ENCODE results near the gene HASPIN.
"Not testable (repeated sequence)": the region's sequence is repeated elsewhere in the genome, so short reads cannot be mapped to it uniquely, and the experiment has no call there.

Gene HASPIN

GRCh38 chr17:3732210-3732621 is 8.5 kb downstream of the HASPIN start:
- peak; percentile 90 for DNase-seq (ENCODE audit: low read depth)
- TF ChIP-seq, protein P1, sequence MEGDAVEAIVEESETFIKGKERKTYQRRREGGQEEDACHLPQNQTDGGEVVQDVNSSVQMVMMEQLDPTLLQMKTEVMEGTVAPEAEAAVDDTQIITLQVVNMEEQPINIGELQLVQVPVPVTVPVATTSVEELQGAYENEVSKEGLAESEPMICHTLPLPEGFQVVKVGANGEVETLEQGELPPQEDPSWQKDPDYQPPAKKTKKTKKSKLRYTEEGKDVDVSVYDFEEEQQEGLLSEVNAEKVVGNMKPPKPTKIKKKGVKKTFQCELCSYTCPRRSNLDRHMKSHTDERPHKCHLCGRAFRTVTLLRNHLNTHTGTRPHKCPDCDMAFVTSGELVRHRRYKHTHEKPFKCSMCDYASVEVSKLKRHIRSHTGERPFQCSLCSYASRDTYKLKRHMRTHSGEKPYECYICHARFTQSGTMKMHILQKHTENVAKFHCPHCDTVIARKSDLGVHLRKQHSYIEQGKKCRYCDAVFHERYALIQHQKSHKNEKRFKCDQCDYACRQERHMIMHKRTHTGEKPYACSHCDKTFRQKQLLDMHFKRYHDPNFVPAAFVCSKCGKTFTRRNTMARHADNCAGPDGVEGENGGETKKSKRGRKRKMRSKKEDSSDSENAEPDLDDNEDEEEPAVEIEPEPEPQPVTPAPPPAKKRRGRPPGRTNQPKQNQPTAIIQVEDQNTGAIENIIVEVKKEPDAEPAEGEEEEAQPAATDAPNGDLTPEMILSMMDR (IDR thresholded peaks at IDR 0.05; ENCODE audit: insufficient read depth, low read depth, low read length, missing control alignments): peak; percentile 55
- no peak overlapping the region for H3K4me3 ChIP-seq (ENCODE audit: low read depth, low read length)

DNA sequence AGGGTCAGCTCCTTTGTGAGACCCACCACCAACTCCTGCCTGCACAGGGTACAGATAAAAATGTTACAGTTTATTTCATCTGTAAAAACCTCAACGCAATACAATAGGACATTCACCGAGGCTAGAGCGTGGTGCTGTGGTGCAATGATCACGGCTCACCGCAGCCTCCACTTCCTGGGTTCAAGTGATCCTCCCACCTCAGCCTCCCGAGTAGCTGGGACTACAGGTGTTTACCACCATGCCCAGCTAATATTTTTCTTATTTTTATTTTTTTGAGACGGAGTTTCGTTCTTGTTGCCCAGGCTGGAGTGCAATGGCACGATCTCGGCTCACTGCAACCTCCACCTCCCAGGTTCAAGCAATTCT is 11.2 kb downstream of the HASPIN start:
- H3K4me3 ChIP-seq (ENCODE audit: low read depth, low read length); DNase-seq (ENCODE audit: low read depth): not testable (repeated sequence)

DNA sequence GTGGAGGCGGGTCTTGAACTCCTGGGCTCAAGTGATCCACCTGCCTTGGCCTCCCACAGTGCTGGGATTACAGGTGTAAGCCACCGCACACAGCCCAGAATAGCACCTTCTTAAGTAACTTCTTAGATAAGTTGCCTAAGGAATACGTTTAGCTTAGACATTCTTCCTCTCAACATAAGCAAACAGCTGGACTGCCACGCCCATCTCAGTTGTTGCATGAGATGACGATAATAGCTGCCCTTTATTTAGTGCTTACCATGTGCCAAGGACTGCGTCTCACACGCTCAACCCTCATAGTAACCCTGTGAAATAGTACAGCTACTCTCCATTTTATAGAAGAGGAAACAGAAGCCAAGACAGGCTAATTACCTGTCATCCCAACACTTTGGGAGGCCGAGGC is 11.8 kb downstream of the HASPIN start:
- no peak overlapping the region for H3K4me3 ChIP-seq (ENCODE audit: low read depth, low read length)
- TF ChIP-seq, protein P1 (IDR thresholded peaks at IDR 0.05; ENCODE audit: insufficient read depth, low read depth, low read length, missing control alignments): no peak
- no peak for DNase-seq (ENCODE audit: low read depth)

- peak; percentile 71 for DNase-seq (ENCODE audit: low read depth)
- H3K4me3 ChIP-seq (ENCODE audit: low read depth, low read length): no peak overlapping the region
- TF ChIP-seq, protein P1 (IDR thresholded peaks at IDR 0.05; ENCODE audit: insufficient read depth, low read depth, low read length, missing control alignments): no peak
These were observed 15.0 kb downstream of the HASPIN start for GRCh38 chr17:3738562-3739295.

DNA sequence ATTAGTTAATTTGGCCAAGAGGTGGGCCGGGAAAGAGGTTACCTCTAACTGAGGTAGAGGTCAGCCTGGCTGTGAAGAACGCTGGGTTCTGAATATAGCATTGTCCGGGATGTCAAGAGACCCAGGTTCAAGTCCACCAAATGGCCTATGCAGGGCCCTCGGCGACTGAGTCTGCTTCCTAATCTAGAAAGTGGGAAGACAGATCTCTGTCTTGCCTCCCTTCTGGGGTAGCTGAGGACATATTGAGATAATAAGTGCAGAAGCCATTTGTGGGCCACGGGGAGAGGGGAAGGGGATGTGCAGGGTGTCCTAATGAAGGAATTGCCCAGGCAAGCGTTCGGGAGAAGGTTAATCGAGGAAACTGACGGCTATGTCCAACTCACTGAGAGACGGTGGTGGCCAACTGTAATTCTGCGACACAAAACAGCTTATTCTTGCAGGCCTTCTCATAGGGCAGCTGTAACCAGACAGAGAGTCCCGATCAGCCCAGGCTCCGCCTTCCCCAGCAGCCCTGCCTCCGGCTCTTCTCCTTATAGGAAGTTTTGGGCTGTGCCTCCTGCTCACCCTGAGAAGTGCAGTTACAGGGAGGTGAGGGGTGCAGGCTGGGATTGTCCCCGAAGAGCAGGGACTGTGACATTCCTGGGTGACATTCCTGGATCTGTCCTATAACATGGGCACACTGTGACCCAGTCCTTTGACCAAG is 15.9 kb downstream of the HASPIN start:
- TF ChIP-seq, protein P1 (IDR thresholded peaks at IDR 0.05; ENCODE audit: insufficient read depth, low read depth, low read length, missing control alignments): no peak
- no peak overlapping the region for H3K4me3 ChIP-seq (ENCODE audit: low read depth, low read length)
- no peak for DNase-seq (ENCODE audit: low read depth)

DNA sequence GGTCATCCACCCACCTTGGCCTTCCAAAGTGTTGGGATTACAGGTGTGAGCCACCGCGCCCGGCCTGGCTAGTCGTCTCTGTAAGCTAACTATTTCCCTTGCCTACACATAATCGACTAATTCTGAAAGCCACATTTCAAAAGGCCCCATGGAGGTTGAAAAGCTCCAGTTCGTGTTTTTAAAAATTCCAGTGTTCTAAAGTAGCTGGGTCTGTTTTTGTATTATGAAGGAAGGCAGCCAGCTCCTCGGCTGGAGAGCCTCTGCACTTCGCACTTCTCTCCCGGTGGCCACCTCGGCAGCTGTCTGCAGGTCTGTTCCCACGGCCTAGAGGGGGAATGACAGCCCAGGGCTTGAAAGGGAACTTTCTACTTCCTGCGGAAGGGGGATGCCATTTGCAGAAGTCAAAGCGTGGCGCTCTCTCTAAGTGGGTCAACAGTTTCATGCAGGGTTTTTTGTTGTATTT is 16.9 kb downstream of the HASPIN start:
- H3K4me3 ChIP-seq (ENCODE audit: low read depth, low read length): no peak overlapping the region
- peak; percentile 77 for DNase-seq (ENCODE audit: low read depth)
- TF ChIP-seq, protein P1 (IDR thresholded peaks at IDR 0.05; ENCODE audit: insufficient read depth, low read depth, low read length, missing control alignments): no peak

DNA sequence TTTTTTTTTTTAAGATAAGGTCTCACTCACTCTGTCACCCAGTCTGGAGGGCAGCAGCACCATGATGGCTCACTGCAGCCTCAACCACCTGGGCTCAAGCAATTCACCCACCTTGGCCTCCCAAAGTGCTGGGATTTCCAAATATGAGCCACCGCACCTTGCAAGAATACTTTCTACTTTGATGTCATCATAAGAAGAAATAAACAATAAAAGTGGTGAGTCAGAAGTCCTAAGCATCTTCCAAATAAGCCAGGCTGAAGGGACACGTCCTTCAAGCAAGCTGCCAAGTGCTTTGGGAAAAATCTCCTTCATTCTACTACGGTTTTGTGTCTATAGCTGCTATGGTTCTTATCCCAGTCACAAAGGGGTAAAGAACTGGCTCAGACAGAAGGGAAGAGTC is 20.3 kb downstream of the HASPIN start:
- no peak for DNase-seq (ENCODE audit: low read depth)
- H3K4me3 ChIP-seq (ENCODE audit: low read depth, low read length): no peak overlapping the region
- TF ChIP-seq, protein P1 (IDR thresholded peaks at IDR 0.05; ENCODE audit: insufficient read depth, low read depth, low read length, missing control alignments): no peak
